Osteoblast (primary cell): ENCODE results near the gene HACD2. TPM values are rescaled to one million over a fixed set of nuclear protein-coding genes. Genes with fewer than 3 reads are reported as not detected.
"Not testable (repeated sequence)": the region's sequence is repeated elsewhere in the genome, so short reads cannot be mapped to it uniquely, and the experiment has no call there.

Experiments
- DNase-seq: peaks from one replicate; pipeline ENCODE4 v3.0.0; 2011; ENCODE audit warnings: low spot score, mixed read lengths; ENCODE audit not compliant: insufficient read length; ENCODE audit errors: missing footprints
- H2AFZ ChIP-seq: 2 replicates; pipeline ENCODE4 v1.6.0; 2011; ENCODE audit warnings: mild to moderate bottlenecking, low read length
- H3K27ac ChIP-seq: 2 replicates; pipeline ENCODE4 v1.5.1; 2011; ENCODE audit warnings: mild to moderate bottlenecking, low read depth, low read length, moderate library complexity
- H3K27me3 ChIP-seq: 2 replicates; pipeline ENCODE4 v1.6.0; 2012; ENCODE audit warnings: mild to moderate bottlenecking, control low read depth, inconsistent platforms, low read length, moderate library complexity; ENCODE audit not compliant: insufficient read depth
- H3K36me3 ChIP-seq: 2 replicates; pipeline ENCODE4 v1.5.1; 2011; ENCODE audit warnings: mild to moderate bottlenecking, low read length, control low read depth, moderate library complexity; ENCODE audit not compliant: insufficient read depth
- H3K4me1 ChIP-seq: 2 replicates; pipeline ENCODE4 v1.5.1; 2011; ENCODE audit warnings: mild to moderate bottlenecking, low read length, control low read depth, moderate library complexity; ENCODE audit not compliant: insufficient read depth
- H3K4me2 ChIP-seq: 2 replicates; pipeline ENCODE4 v1.6.0; 2011; ENCODE audit warnings: mild to moderate bottlenecking, low read length; ENCODE audit not compliant: insufficient read depth
- H3K4me3 ChIP-seq: fragments of 200-600 bp; sonication (generic); 3 replicates; pipeline ENCODE4 v1.5.1; 2012; ENCODE audit warnings: mild to moderate bottlenecking, low read length, inconsistent platforms; ENCODE audit not compliant: insufficient read depth
- H3K79me2 ChIP-seq: 2 replicates; pipeline ENCODE4 v1.6.0; 2012; ENCODE audit warnings: mild to moderate bottlenecking, low read length, control low read depth, inconsistent platforms; ENCODE audit not compliant: insufficient read depth
- H3K9me3 ChIP-seq: 2 replicates; pipeline ENCODE4 v1.5.1; 2011; ENCODE audit warnings: low read depth, low read length, control low read depth
- H4K20me1 ChIP-seq: 2 replicates; pipeline ENCODE4 v1.6.0; 2012; ENCODE audit warnings: mild to moderate bottlenecking, low read length, control low read depth; ENCODE audit not compliant: insufficient read depth
- CTCF ChIP-seq: IDR thresholded peaks from 2 replicates; pipeline ENCODE4 v1.5.1; 2011; ENCODE audit warnings: mild to moderate bottlenecking, low read depth, low read length, moderate library complexity; ENCODE audit errors: extremely low read depth
- total RNA-seq: library from RNA; depleted of rRNA; stranded (reverse); fragments of >200 nt; gene quantifications from 2 replicates; pipeline ENCODE4 v1.2.3, GENCODE V29; 2012

The HACD2 gene
- total RNA-seq, 1 donor = 27.5 TPM

- TF ChIP-seq CTCF = no peak
- H4K20me1 ChIP-seq = peaks cover 8% of the 10 kb centered on the region
- DNase-seq = no peak
- H3K36me3 ChIP-seq = peaks cover 75% of the 10 kb centered on the region
- no peaks in the 10 kb centered on the region for H3K9me3 ChIP-seq
- H3K27ac ChIP-seq = no peak overlapping the region
- H3K27me3 ChIP-seq = no peaks in the 10 kb centered on the region
- H3K4me1 ChIP-seq = peaks cover 25% of the 10 kb centered on the region
- H3K4me2 ChIP-seq = peak overlapping the region; percentile 49
- H2AFZ ChIP-seq = no peak overlapping the region
- peaks cover 3% of the 10 kb centered on the region for H3K79me2 ChIP-seq
- peak overlapping the region; percentile 0 for H3K4me3 ChIP-seq
These were observed 33.3 kb upstream of the HACD2 start for GRCh38 chr3:123618076-123618708.

DNA sequence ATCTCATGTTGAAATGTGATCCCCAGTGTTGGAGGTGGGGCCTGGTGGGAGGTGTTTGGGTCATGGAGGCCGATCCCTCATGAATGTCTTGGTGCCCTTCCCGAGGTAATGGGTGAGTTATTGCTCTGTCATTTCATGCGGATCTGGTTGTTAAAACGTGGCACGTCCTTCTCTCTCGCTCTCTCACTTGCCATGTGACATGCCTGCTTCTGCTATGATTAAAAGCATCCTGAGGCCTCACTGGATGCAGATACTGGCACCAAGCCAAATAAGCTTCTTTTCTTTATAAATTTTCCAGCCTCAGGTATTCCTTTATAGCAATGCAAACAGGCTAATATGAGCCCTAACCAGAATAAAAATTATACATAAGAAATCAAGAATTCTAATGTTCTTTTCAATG is 31.7 kb upstream of the HACD2 start:
- TF ChIP-seq CTCF = no peak
- peaks cover 3% of the 10 kb centered on the region for H3K79me2 ChIP-seq
- H3K4me3 ChIP-seq = no peak overlapping the region
- H3K4me1 ChIP-seq = peaks cover 23% of the 10 kb centered on the region
- H3K27me3 ChIP-seq = no peaks in the 10 kb centered on the region
- H4K20me1 ChIP-seq = peaks cover 8% of the 10 kb centered on the region
- peaks cover 76% of the 10 kb centered on the region for H3K36me3 ChIP-seq
- H2AFZ ChIP-seq = no peak overlapping the region
- H3K9me3 ChIP-seq = no peaks in the 10 kb centered on the region
- DNase-seq = no peak
- no peak overlapping the region for H3K27ac ChIP-seq
- no peak overlapping the region for H3K4me2 ChIP-seq

- H3K36me3 ChIP-seq = peaks cover 64% of the 10 kb centered on the region
- no peak overlapping the region for H3K4me2 ChIP-seq
- H2AFZ ChIP-seq = no peak overlapping the region
- TF ChIP-seq CTCF = no peak
- H3K9me3 ChIP-seq = no peaks in the 10 kb centered on the region
- H3K4me1 ChIP-seq = peaks cover 6% of the 10 kb centered on the region
- no peak overlapping the region for H3K4me3 ChIP-seq
- peaks cover 2% of the 10 kb centered on the region for H4K20me1 ChIP-seq
- H3K79me2 ChIP-seq = peaks cover 4% of the 10 kb centered on the region
- no peaks in the 10 kb centered on the region for H3K27me3 ChIP-seq
- no peak overlapping the region for H3K27ac ChIP-seq
- no peak for DNase-seq
These were observed 28.7 kb upstream of the HACD2 start for GRCh38 chr3:123613543-123613942.

DNA sequence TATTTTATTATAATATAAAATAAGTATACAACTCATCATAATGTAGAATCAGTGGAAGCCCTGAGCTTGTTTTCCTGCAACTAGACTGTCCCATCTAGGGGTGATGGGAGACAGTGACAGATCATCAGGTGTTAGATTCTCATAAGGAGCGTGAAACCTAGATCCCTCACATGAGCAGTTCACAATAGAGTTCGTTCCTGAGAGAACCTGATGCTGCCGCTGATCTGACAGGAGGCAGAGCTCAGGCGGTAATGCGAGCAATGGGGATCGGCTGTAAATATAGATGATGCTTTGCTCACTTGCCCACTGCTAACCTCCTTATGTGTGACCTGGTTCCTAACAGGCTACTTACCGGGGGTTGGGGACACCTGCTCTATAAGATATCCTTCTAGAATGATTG is 26.8 kb upstream of the HACD2 start:
- not testable (repeated sequence) for H3K9me3 ChIP-seq, H2AFZ ChIP-seq, H3K27ac ChIP-seq, DNase-seq, H3K79me2 ChIP-seq, H3K4me2 ChIP-seq, H3K4me3 ChIP-seq, H3K27me3 ChIP-seq, H4K20me1 ChIP-seq, H3K4me1 ChIP-seq
- peaks cover 47% of the 10 kb centered on the region for H3K36me3 ChIP-seq
